ENCODE data around the gene KRT39. TPM values are rescaled to one million over a fixed set of nuclear protein-coding genes. Genes with fewer than 3 reads are reported as not detected.

KRT39 gene
- total and polyA plus RNA-seq, 2 experiments from 2014 or later: not detected

GRCh38 chr17:40937384-40937819 lies 29.3 kb downstream of the KRT39 start, which contains the start of gene KRT23:
Gene KRT23, minus strand, starts transcription at chr17:40937646. Its CDS starts 1,043 bp downstream, at chr17:40936603.
- no peak for DNase-seq (ENCODE audit: low spot score)
- H3K4me3 ChIP-seq: no peak within 1 kb of the TSS
- H3K79me2 ChIP-seq: no peaks in the 10 kb centered on the region
- H3K9me2 ChIP-seq (replicated peaks; ENCODE audit: insufficient read depth): no peaks in the 10 kb centered on the region
- no peak for TF ChIP-seq CTCF (IDR thresholded peaks at IDR 0.05; ENCODE audit: poor library complexity)
- no peak for TF ChIP-seq EZH2 (IDR thresholded peaks at IDR 0.05; ENCODE audit: borderline replicate concordance)
- TF ChIP-seq EZH2phosphoT487 (IDR thresholded peaks at IDR 0.05; ENCODE audit: low read depth, severe bottlenecking, unreplicated experiment): no peak
- no peaks in the 10 kb centered on the region for H3K27me3 ChIP-seq
- WGBS (ENCODE audit: low lambda C conversion rate, missing lambda C conversion rate): 34% methylated on average over 9 of the region's 9 CpGs
- H3K4me2 ChIP-seq: peak within 1 kb of the TSS; percentile 29
- H3K27ac ChIP-seq: peak within 1 kb of the TSS; percentile 69
- H4K20me1 ChIP-seq (ENCODE audit: insufficient read depth, poor library complexity, severe bottlenecking): no peaks in the 10 kb centered on the region
- H3K4me1 ChIP-seq (ENCODE audit: insufficient read depth): peaks cover 22% of the 10 kb centered on the region
- H3K36me3 ChIP-seq (replicated peaks; ENCODE audit: insufficient read depth, low read depth): no peaks in the 10 kb centered on the region
- H2AFZ ChIP-seq: peak within 1 kb of the TSS; percentile 8
- no peaks in the 10 kb centered on the region for H3K9me3 ChIP-seq (ENCODE audit: low read depth)

GRCh38 chr17:40936976-40937375 lies 29.8 kb downstream of the KRT39 start:
- Histone ChIP-seq H3K27ac (peak overlapping the region; percentile 69), H3K4me1 (ENCODE audit: insufficient read depth) (peaks cover 22% of the 10 kb centered on the region), H2AFZ (peak overlapping the region; percentile 8)

GRCh38 chr17:40936437-40936971 lies 30.2 kb downstream of the KRT39 start:
- Histone ChIP-seq H3K4me3 (no peak overlapping the region), H3K36me3 (replicated peaks; ENCODE audit: insufficient read depth, low read depth) (no peaks in the 10 kb centered on the region), H3K4me1 (ENCODE audit: insufficient read depth) (peaks cover 22% of the 10 kb centered on the region), H3K79me2 (no peaks in the 10 kb centered on the region), H4K20me1 (ENCODE audit: insufficient read depth, poor library complexity, severe bottlenecking) (no peaks in the 10 kb centered on the region), H3K4me2 (peak overlapping the region; percentile 29), H3K27ac (peak overlapping the region; percentile 69), H2AFZ (peak overlapping the region; percentile 8), H3K27me3 (no peaks in the 10 kb centered on the region), H3K9me3 (ENCODE audit: low read depth) (no peaks in the 10 kb centered on the region), H3K9me2 (replicated peaks; ENCODE audit: insufficient read depth) (no peaks in the 10 kb centered on the region)
- peak; percentile 48 for DNase-seq (ENCODE audit: low spot score)
- 79% methylated on average over 19 of the region's 19 CpGs for WGBS (ENCODE audit: low lambda C conversion rate, missing lambda C conversion rate)
- TF ChIP-seq CTCF (IDR thresholded peaks at IDR 0.05; ENCODE audit: poor library complexity) (no peak), EZH2phosphoT487 (IDR thresholded peaks at IDR 0.05; ENCODE audit: low read depth, severe bottlenecking, unreplicated experiment) (no peak), EZH2 (IDR thresholded peaks at IDR 0.05; ENCODE audit: borderline replicate concordance) (no peak)

More at GRCh38 chr17:40936976-40937375, 29.8 kb downstream of the KRT39 start:
- Histone ChIP-seq H3K4me2 (no peak overlapping the region), H4K20me1 (ENCODE audit: insufficient read depth, poor library complexity, severe bottlenecking) (no peaks in the 10 kb centered on the region), H3K27me3 (no peaks in the 10 kb centered on the region), H3K9me3 (ENCODE audit: low read depth) (no peaks in the 10 kb centered on the region), H3K36me3 (replicated peaks; ENCODE audit: insufficient read depth, low read depth) (no peaks in the 10 kb centered on the region), H3K9me2 (replicated peaks; ENCODE audit: insufficient read depth) (no peaks in the 10 kb centered on the region), H3K4me3 (no peak overlapping the region), H3K79me2 (no peaks in the 10 kb centered on the region)
- peak; percentile 28 for DNase-seq (ENCODE audit: low spot score)
- TF ChIP-seq EZH2phosphoT487 (IDR thresholded peaks at IDR 0.05; ENCODE audit: low read depth, severe bottlenecking, unreplicated experiment) (no peak), EZH2 (IDR thresholded peaks at IDR 0.05; ENCODE audit: borderline replicate concordance) (no peak), CTCF (IDR thresholded peaks at IDR 0.05; ENCODE audit: poor library complexity) (no peak)
- 44% methylated on average over 5 of the region's 5 CpGs for WGBS (ENCODE audit: low lambda C conversion rate, missing lambda C conversion rate)
